HepG2 (cell line): ENCODE data around the gene SRRM1. TPM values are rescaled to one million over a fixed set of nuclear protein-coding genes. Genes with fewer than 3 reads are reported as not detected.

ENCODE experiments used
- ATAC-seq: fragments of 200-7000 bp; cut with Tn5 transposase; 3 replicates; pipeline ENCODE4 v1.9.1; 2020; ENCODE audit warnings: mild to moderate bottlenecking, moderate library complexity
- BruUV-seq: library from RNA; stranded (reverse); fragments of 400-500 nt; replicated peaks from 2 replicates; lab custom pipeline; 2021; lab: Mats Ljungman, UMichigan
- CTCF ChIA-PET: fragments of 300-600 bp; formaldehyde crosslinking; extraction: SDS; loops from one replicate; lab custom pipeline; 2021; ENCODE audit warnings: low total read pairs, inconsistent platforms, low intra/inter-chr PET ratio; lab: Yijun Ruan, JAX
- POLR2A ChIA-PET: fragments of 350-600 bp; sonication (Branson Sonifier 250); formaldehyde crosslinking; loops from one replicate; lab custom pipeline; 2020; ENCODE audit warnings: antibody characterized with exemption, inconsistent platforms; lab: Yijun Ruan, JAX
- DNase-seq: peaks from one replicate; pipeline ENCODE4 v3.0.0-alpha.2; 2015; ENCODE audit warnings: low spot score
- FAIRE-seq: peaks from 3 replicates; lab custom pipeline; 2011; peaks lifted over from hg19 to GRCh38; lab: Jason Lieb, UNC
- H2AFZ ChIP-seq: one replicate; pipeline ENCODE4 v1.6.1; 2011; ENCODE audit warnings: low read length, inconsistent platforms
- H3K27ac ChIP-seq: fragments of 300-600 bp; 3 replicates; pipeline ENCODE4 v1.8.0; 2011; ENCODE audit warnings: mixed run types, mild to moderate bottlenecking, mixed read lengths, low read length, inconsistent platforms; ENCODE audit not compliant: insufficient read depth; ENCODE audit errors: extremely low read length
- H3K27me3 ChIP-seq, 2 experiments: fragments of 200-600 bp in 1 of 2; 2 replicates in 1 of 2; 3 replicates in 1 of 2; pipeline versions ENCODE4 v1.6.0 to v1.8.0; 2011; ENCODE audit warnings: low read length in 2 of 2, mild to moderate bottlenecking in 2 of 2, moderate library complexity in 2 of 2, inconsistent platforms in 1 of 2; ENCODE audit not compliant: insufficient read depth in 2 of 2, control insufficient read depth in 1 of 2
- H3K36me3 ChIP-seq, 2 experiments: fragments of 200-600 bp in 1 of 2; replicated peaks in 1 of 2; 2 replicates in 1 of 2; 3 replicates in 1 of 2; pipeline versions ENCODE4 v1.5.1 to v1.8.0; 2011; ENCODE audit warnings: low read length in 2 of 2, inconsistent platforms in 1 of 2; ENCODE audit not compliant: insufficient read depth in 2 of 2, control insufficient read depth in 1 of 2
- H3K4me1 ChIP-seq: 2 replicates; pipeline ENCODE4 v1.5.1; 2012; ENCODE audit warnings: low read length, inconsistent platforms; ENCODE audit not compliant: insufficient read depth
- H3K4me2 ChIP-seq: 2 replicates; pipeline ENCODE4 v1.6.0; 2011; ENCODE audit warnings: low read depth, low read length, inconsistent platforms
- H3K4me3 ChIP-seq, 3 experiments: fragments of 200-600 bp in 1 of 3; sonication (generic), shearing (Covaris generic) in 1 of 3; replicated peaks in 1 of 3; 2 replicates each; pipeline ENCODE4 v1.5.1; 2011 to 2016; ENCODE audit warnings: low read length in 3 of 3, inconsistent platforms in 2 of 3, low read depth in 2 of 3, mild to moderate bottlenecking in 2 of 3, control low read depth in 1 of 3, mixed read lengths in 1 of 3; ENCODE audit not compliant: insufficient read depth in 1 of 3
- H3K79me2 ChIP-seq: one replicate; pipeline ENCODE4 v1.6.1; 2011; ENCODE audit warnings: low read length, inconsistent platforms; ENCODE audit not compliant: insufficient read depth
- H3K9ac ChIP-seq: 2 replicates; pipeline ENCODE4 v1.6.0; 2011; ENCODE audit warnings: mild to moderate bottlenecking, low read depth, low read length, inconsistent platforms; ENCODE audit not compliant: insufficient read depth
- H3K9me3 ChIP-seq: 2 replicates; pipeline ENCODE4 v1.5.1; 2012; ENCODE audit warnings: mild to moderate bottlenecking, low read length
- H4K20me1 ChIP-seq: 2 replicates; pipeline ENCODE4 v1.6.0; 2011; ENCODE audit warnings: inconsistent platforms, mild to moderate bottlenecking, low read length, moderate library complexity; ENCODE audit not compliant: insufficient read depth
- CREB1 ChIP-seq, 2 experiments: fragments of 450-650 bp in 1 of 2; IDR thresholded peaks; 2 replicates each; pipeline ENCODE4 v1.6.1; 2016 to 2017; ENCODE audit warnings: control low read depth in 1 of 2, mild to moderate bottlenecking in 1 of 2, missing compliant biosample characterization in 1 of 2, missing genetic modification characterization in 1 of 2
- HNF4G ChIP-seq, 2 experiments: sonication (generic) in 1 of 2; formaldehyde crosslinking in 1 of 2; IDR thresholded peaks; 2 replicates each; pipeline versions ENCODE4 v1.4.0 to v1.6.1; 2011 to 2020; ENCODE audit warnings: borderline replicate concordance in 2 of 2, low read depth in 2 of 2, mild to moderate bottlenecking in 2 of 2, low read length in 1 of 2, missing genetic modification reagents in 1 of 2, moderate library complexity in 1 of 2
- MAFK ChIP-seq, 2 experiments: IDR thresholded peaks in 1 of 2; conservative IDR thresholded peaks in 1 of 2; 2 replicates each; pipeline ENCODE4 v1.6.1; 2011; ENCODE audit warnings: improper control_type of control experiment in 2 of 2, low read length in 2 of 2
- PCBP1 ChIP-seq: fragments of 200-400 bp; formaldehyde crosslinking; IDR thresholded peaks from 2 replicates; pipeline ENCODE4 v1.6.1; 2017; ENCODE audit warnings: mild to moderate bottlenecking, low read depth, low read length, borderline replicate concordance
- SMYD3 ChIP-seq: sonication (generic); formaldehyde crosslinking; IDR thresholded peaks from 2 replicates; pipeline ENCODE4 v1.8.1; 2023; ENCODE audit warnings: mild to moderate bottlenecking, missing genetic modification reagents
- ZFX ChIP-seq: sonication (generic); formaldehyde crosslinking; IDR thresholded peaks from 2 replicates; pipeline ENCODE4 v1.4.0; 2020; ENCODE audit warnings: mild to moderate bottlenecking, low read depth, missing genetic modification reagents, moderate library complexity
- ZNF333 ChIP-seq: sonication (generic); formaldehyde crosslinking; IDR thresholded peaks from 2 replicates; pipeline ENCODE4 v1.4.0; 2020; ENCODE audit warnings: mild to moderate bottlenecking, missing genetic modification reagents, borderline replicate concordance
- ZNF644 ChIP-seq: IDR thresholded peaks from 2 replicates; pipeline ENCODE4 v1.6.1; 2016; ENCODE audit warnings: low read depth
- ZSCAN21 ChIP-seq: sonication (generic); formaldehyde crosslinking; IDR thresholded peaks from 2 replicates; pipeline ENCODE4 v1.8.0; 2022; ENCODE audit warnings: mild to moderate bottlenecking, missing genetic modification reagents, moderate library complexity, borderline replicate concordance
- WGBS: methylation state at CpG from one replicate; pipeline ENCODE4 v1.1.6; 2017; ENCODE audit warnings: low lambda C conversion rate; 5-methylcytosine and 5-hydroxymethylcytosine counted together
- in situ Hi-C: cut with HindIII; loops from 2 replicates; pipeline ENCODE4 v1.10.0; 2017; ENCODE audit warnings: low pct_unique_long_range_greater_than_20kb; ENCODE audit not compliant: extremely low pct_ligation_motif_present
- intact Hi-C: fragments of 100-400 bp; cut with micrococcal nuclease; formaldehyde crosslinking; loops from one replicate; pipeline ENCODE4 v1.10.0; 2022; ENCODE audit not compliant: unreplicated experiment
- polyA plus RNA-seq, 8 experiments: library from polyadenylated mRNA; depleted of rRNA in 3 of 8; stranded (reverse) in 7 of 8; unstranded in 1 of 8; fragments of >200 nt; fragmentation: Illumina TruSeq in 4 of 8; extraction: Trizol in 4 of 8; gene quantifications; 2 replicates each; pipeline versions ENCODE4 v1.2.1 to v1.2.3, GENCODE V29; 2011 to 2016; ENCODE audit warnings: low read depth in 4 of 8, missing spikeins in 1 of 8, mixed read lengths in 1 of 8; ENCODE audit not compliant: insufficient read depth in 1 of 8
- total RNA-seq, 5 experiments: library from RNA; depleted of rRNA; stranded (reverse); fragments of >200 nt; fragmentation: Illumina TruSeq; extraction: Trizol; gene quantifications; 2 replicates each; pipeline ENCODE4 v1.2.3, GENCODE V29; 2016; ENCODE audit warnings: low read depth in 1 of 5
- TF ChIP-seq, protein P1 (sequence below): sonication (generic); formaldehyde crosslinking; IDR thresholded peaks from 2 replicates; pipeline ENCODE4 v1.4.0; 2020; ENCODE audit warnings: mild to moderate bottlenecking, missing genetic modification reagents
- TF ChIP-seq, protein P2 (sequence below): sonication (generic); formaldehyde crosslinking; IDR thresholded peaks from 2 replicates; pipeline ENCODE4 v1.5.0; 2020; ENCODE audit warnings: missing genetic modification reagents, mild to moderate bottlenecking, borderline replicate concordance
- TF ChIP-seq, protein P3 (sequence below): sonication (generic); formaldehyde crosslinking; IDR thresholded peaks from 2 replicates; pipeline ENCODE4 v1.9.0; 2021; ENCODE audit warnings: missing genetic modification reagents, mild to moderate bottlenecking, borderline replicate concordance
- TF ChIP-seq, protein P4 (sequence below): sonication (generic); formaldehyde crosslinking; IDR thresholded peaks from 2 replicates; pipeline ENCODE4 v1.4.0; 2020; ENCODE audit warnings: mild to moderate bottlenecking, missing genetic modification reagents
- TF ChIP-seq, protein P5 (sequence below): IDR thresholded peaks from 2 replicates; pipeline ENCODE4 v1.6.1; 2016; ENCODE audit warnings: mild to moderate bottlenecking, missing biosample characterization, missing genetic modification reagents
- TF ChIP-seq, protein P6 (sequence below): IDR thresholded peaks from 2 replicates; pipeline ENCODE4 v1.6.1; 2012; ENCODE audit warnings: inconsistent platforms

The SRRM1 gene
- total and polyA plus RNA-seq, 2 of the 13 experiments (the other 11 are each of a cell fraction or from before 2014, with no cell fraction given): 31.6 to 44.5 TPM

DNA sequence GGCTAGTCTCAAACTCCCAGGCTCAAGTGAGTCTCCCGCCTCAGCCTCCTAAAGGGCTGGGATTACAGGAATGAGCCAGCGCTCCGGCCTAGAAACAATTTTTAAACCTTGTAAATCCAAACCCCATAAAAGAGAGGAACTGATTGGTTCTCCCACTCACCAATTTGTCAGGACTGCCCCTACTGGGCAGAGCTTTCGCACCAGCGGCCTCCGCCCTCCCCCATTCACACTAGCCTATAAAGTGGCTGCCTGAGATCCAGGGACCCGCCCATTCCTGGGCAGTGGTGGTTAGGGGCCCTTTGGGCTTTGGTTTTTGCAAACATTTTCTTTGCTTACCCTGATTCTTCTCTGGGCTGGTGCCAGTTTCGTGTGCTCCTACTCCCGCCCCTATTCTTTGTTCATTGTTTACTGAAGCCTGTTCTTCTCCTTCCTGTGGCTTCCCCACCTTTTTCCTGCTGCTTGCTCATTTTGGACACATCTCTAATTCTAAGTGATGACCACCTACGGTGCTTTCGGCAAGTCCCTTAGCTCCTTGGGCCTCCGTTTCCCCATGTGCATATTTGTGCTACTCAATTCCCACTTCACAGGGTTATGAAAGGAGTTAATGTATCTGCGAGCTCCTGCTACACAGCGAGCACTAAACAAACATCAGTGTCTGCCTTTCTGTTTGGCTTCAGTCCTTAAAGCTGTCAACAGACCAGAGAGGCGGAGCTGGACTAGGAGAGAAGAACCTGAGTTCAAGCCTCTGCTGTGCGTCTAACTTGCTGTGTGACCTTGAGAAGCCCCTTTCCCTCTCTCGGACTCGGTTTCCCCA lies 62.4 kb downstream of the SRRM1 start:
- Histone ChIP-seq H3K4me2 (peak overlapping the region; percentile 70), H3K9me3 (no peaks in the 10 kb centered on the region), H3K27me3 (no peaks in the 10 kb centered on the region), H3K4me1 (peaks cover 62% of the 10 kb centered on the region), H3K79me2 (no peaks in the 10 kb centered on the region), H4K20me1 (no peaks in the 10 kb centered on the region), H3K36me3 (no peaks in the 10 kb centered on the region), H3K4me3 (peak overlapping the region; percentile 31 to 47 (median 41)), H2AFZ (no peak overlapping the region), H3K27ac (peak overlapping the region; percentile 79), H3K9ac (peak overlapping the region; percentile 52)
- ATAC-seq: peak; percentile 99
- WGBS: 2% methylated on average over 17 of the region's 18 CpGs
- no TSS peak for BruUV-seq
- peak; percentile 98 for DNase-seq
- in situ Hi-C loops: no loop called here
- CTCF ChIA-PET: no interaction called here
- intact Hi-C loops: loop anchor here (1.0 kb wide), 3 partner anchors 10 to 40 kb away; partner anchors contain the start of gene CLIC4
- POLR2A ChIA-PET: interaction anchor here (1.0 to 3.8 kb wide), 17 partner anchors 9 to 527 kb away, joined by 3 to 84 read pairs (median 5); partner anchors contain the start of genes CLIC4 and SYF2
- peak; percentile 92 for FAIRE-seq
- TF ChIP-seq, protein P1, sequence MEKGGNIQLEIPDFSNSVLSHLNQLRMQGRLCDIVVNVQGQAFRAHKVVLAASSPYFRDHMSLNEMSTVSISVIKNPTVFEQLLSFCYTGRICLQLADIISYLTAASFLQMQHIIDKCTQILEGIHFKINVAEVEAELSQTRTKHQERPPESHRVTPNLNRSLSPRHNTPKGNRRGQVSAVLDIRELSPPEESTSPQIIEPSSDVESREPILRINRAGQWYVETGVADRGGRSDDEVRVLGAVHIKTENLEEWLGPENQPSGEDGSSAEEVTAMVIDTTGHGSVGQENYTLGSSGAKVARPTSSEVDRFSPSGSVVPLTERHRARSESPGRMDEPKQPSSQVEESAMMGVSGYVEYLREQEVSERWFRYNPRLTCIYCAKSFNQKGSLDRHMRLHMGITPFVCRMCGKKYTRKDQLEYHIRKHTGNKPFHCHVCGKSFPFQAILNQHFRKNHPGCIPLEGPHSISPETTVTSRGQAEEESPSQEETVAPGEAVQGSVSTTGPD (CRISPR knock-in tag): no peak; the same call in 1 of the 2 replicates
- TF ChIP-seq, protein P2, sequence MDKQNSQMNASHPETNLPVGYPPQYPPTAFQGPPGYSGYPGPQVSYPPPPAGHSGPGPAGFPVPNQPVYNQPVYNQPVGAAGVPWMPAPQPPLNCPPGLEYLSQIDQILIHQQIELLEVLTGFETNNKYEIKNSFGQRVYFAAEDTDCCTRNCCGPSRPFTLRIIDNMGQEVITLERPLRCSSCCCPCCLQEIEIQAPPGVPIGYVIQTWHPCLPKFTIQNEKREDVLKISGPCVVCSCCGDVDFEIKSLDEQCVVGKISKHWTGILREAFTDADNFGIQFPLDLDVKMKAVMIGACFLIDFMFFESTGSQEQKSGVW (CRISPR knock-in tag): no peak
- no peak for TF ChIP-seq HNF4G (IDR thresholded peaks at IDR 0.05; ENCODE audit: borderline replicate concordance, low read depth, low read length)
- TF ChIP-seq HNF4G (CRISPR knock-in tag; IDR thresholded peaks at IDR 0.05; ENCODE audit: borderline replicate concordance, low read depth): 0 out of 2 replicates have a peak, but pooled peaks have one; percentile 21
- TF ChIP-seq, protein P3, sequence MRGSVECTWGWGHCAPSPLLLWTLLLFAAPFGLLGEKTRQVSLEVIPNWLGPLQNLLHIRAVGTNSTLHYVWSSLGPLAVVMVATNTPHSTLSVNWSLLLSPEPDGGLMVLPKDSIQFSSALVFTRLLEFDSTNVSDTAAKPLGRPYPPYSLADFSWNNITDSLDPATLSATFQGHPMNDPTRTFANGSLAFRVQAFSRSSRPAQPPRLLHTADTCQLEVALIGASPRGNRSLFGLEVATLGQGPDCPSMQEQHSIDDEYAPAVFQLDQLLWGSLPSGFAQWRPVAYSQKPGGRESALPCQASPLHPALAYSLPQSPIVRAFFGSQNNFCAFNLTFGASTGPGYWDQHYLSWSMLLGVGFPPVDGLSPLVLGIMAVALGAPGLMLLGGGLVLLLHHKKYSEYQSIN: no peak
- TF ChIP-seq, protein P4, sequence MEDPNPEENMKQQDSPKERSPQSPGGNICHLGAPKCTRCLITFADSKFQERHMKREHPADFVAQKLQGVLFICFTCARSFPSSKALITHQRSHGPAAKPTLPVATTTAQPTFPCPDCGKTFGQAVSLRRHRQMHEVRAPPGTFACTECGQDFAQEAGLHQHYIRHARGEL (CRISPR knock-in tag): no peak
- TF ChIP-seq MAFK (conservative IDR thresholded peaks at IDR 0.05 in 1 of 2, IDR thresholded peaks at IDR 0.05 in 1 of 2; ENCODE audit: low read length in 2 of 2): peak in 1 of 2 experiments; percentile 16; a peak in 2 of 4 replicates
- TF ChIP-seq, protein P5, sequence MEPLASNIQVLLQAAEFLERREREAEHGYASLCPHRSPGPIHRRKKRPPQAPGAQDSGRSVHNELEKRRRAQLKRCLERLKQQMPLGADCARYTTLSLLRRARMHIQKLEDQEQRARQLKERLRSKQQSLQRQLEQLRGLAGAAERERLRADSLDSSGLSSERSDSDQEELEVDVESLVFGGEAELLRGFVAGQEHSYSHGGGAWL (CRISPR knock-in tag): no peak; the same call in 1 of the 2 replicates
- TF ChIP-seq ZSCAN21: no peak
- TF ChIP-seq PCBP1: no peak
- no peak for TF ChIP-seq CREB1 (IDR thresholded peaks at IDR 0.05)
- peak; percentile 75 for TF ChIP-seq CREB1 (CRISPR knock-in tag; IDR thresholded peaks at IDR 0.05)
- TF ChIP-seq, protein P6, sequence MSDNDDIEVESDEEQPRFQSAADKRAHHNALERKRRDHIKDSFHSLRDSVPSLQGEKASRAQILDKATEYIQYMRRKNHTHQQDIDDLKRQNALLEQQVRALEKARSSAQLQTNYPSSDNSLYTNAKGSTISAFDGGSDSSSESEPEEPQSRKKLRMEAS: peak; percentile 51; the same call in 1 of the 2 replicates
- TF ChIP-seq ZNF644 (CRISPR knock-in tag): no peak
- TF ChIP-seq SMYD3: 0 out of 2 replicates have a peak, but pooled peaks have one; percentile 37
- TF ChIP-seq ZFX (CRISPR knock-in tag): peak; percentile 59
- TF ChIP-seq ZNF333 (CRISPR knock-in tag): no peak
